SK-N-SH treated with all-trans-retinoic acid at 6 μM for 48 hours (cell line): ENCODE data around the gene MRPS27.

Experiments
- ARNTL ChIP-seq: fragments of 450-650 bp; formaldehyde crosslinking; IDR thresholded peaks from 2 replicates; pipeline ENCODE4 v1.5.0; 2020; ENCODE audit warnings: low read depth, mild to moderate bottlenecking, moderate library complexity, borderline replicate concordance
- ESRRG ChIP-seq: fragments of 250-450 bp; sonication (Bioruptor Pico); IDR thresholded peaks from 2 replicates; pipeline ENCODE4 v1.6.1; 2021; ENCODE audit warnings: mild to moderate bottlenecking
- GLIS3 ChIP-seq: fragments of 250-450 bp; sonication (Bioruptor Pico); IDR thresholded peaks from 2 replicates; pipeline ENCODE4 v1.5.0; 2020; ENCODE audit warnings: mild to moderate bottlenecking, moderate library complexity
- RARB ChIP-seq: fragments of 250-450 bp; sonication (Bioruptor Pico); IDR thresholded peaks from 2 replicates; pipeline ENCODE4 v1.8.0; 2021; ENCODE audit warnings: mild to moderate bottlenecking, moderate library complexity
- ZC3H10 ChIP-seq: fragments of 250-450 bp; sonication (Bioruptor Pico); IDR thresholded peaks from 2 replicates; pipeline ENCODE4 v1.5.1; 2021; ENCODE audit warnings: mild to moderate bottlenecking, moderate library complexity
- ZFP3 ChIP-seq: fragments of 250-450 bp; sonication (Bioruptor Pico); IDR thresholded peaks from 2 replicates; pipeline ENCODE4 v1.5.0; 2020; ENCODE audit warnings: mild to moderate bottlenecking, moderate library complexity
- ZFP30 ChIP-seq: fragments of 450-650 bp; formaldehyde crosslinking; IDR thresholded peaks from 2 replicates; pipeline ENCODE4 v1.5.0; 2022; ENCODE audit warnings: mild to moderate bottlenecking, moderate library complexity
- ZNF565 ChIP-seq: fragments of 450-650 bp; formaldehyde crosslinking; conservative IDR thresholded peaks from 2 replicates; pipeline ENCODE4 v1.5.0; 2020; ENCODE audit warnings: low read depth, mild to moderate bottlenecking, moderate library complexity
- TF ChIP-seq, protein P1 (sequence below): fragments of 250-450 bp; sonication (Bioruptor Pico); IDR thresholded peaks from 2 replicates; pipeline ENCODE4 v1.8.0; 2020; ENCODE audit warnings: mild to moderate bottlenecking, moderate library complexity, borderline replicate concordance
- TF ChIP-seq, protein P2 (sequence below): fragments of 250-450 bp; sonication (Bioruptor Pico); IDR thresholded peaks from 2 replicates; pipeline ENCODE4 v1.5.1; 2020; ENCODE audit warnings: low read depth, mild to moderate bottlenecking, moderate library complexity
- TF ChIP-seq, protein P3 (sequence below): fragments of 250-450 bp; sonication (Bioruptor Pico); IDR thresholded peaks from 2 replicates; pipeline ENCODE4 v1.5.0; 2020; ENCODE audit warnings: mild to moderate bottlenecking, moderate library complexity

DNA sequence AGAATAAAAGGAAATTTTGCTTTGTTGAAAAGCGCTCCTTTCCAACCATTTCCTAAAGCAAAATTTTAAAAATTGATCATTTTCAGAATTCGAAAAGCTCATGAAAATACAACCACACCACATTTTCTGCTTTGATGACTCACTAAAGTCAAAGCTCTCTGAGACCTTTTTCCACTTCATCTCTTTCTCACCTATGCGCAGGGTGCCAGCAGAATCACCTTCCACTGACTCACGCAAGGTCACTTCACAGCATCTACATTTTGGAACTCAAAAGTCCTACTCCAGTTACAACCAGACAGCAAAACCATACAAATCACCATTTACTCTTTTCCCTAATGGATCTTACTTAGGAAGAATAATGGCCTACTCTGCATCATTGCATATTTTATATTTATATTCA lies 106.6 kb downstream of the MRPS27 start:
- TF ChIP-seq, protein P1, sequence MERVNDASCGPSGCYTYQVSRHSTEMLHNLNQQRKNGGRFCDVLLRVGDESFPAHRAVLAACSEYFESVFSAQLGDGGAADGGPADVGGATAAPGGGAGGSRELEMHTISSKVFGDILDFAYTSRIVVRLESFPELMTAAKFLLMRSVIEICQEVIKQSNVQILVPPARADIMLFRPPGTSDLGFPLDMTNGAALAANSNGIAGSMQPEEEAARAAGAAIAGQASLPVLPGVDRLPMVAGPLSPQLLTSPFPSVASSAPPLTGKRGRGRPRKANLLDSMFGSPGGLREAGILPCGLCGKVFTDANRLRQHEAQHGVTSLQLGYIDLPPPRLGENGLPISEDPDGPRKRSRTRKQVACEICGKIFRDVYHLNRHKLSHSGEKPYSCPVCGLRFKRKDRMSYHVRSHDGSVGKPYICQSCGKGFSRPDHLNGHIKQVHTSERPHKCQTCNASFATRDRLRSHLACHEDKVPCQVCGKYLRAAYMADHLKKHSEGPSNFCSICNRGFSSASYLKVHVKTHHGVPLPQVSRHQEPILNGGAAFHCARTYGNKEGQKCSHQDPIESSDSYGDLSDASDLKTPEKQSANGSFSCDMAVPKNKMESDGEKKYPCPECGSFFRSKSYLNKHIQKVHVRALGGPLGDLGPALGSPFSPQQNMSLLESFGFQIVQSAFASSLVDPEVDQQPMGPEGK: no peak
- TF ChIP-seq ARNTL (CRISPR knock-in tag) (no peak), ZFP3 (CRISPR knock-in tag) (no peak), ZC3H10 (CRISPR knock-in tag) (no peak), ZNF565 (CRISPR knock-in tag) (no peak), GLIS3 (CRISPR knock-in tag) (no peak), ZFP30 (CRISPR knock-in tag) (no peak), RARB (CRISPR knock-in tag) (no peak), ESRRG (no peak)
- TF ChIP-seq, protein P2, sequence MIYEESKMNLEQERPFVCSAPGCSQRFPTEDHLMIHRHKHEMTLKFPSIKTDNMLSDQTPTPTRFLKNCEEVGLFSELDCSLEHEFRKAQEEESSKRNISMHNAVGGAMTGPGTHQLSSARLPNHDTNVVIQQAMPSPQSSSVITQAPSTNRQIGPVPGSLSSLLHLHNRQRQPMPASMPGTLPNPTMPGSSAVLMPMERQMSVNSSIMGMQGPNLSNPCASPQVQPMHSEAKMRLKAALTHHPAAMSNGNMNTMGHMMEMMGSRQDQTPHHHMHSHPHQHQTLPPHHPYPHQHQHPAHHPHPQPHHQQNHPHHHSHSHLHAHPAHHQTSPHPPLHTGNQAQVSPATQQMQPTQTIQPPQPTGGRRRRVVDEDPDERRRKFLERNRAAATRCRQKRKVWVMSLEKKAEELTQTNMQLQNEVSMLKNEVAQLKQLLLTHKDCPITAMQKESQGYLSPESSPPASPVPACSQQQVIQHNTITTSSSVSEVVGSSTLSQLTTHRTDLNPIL (CRISPR knock-in tag): no peak
- TF ChIP-seq, protein P3, sequence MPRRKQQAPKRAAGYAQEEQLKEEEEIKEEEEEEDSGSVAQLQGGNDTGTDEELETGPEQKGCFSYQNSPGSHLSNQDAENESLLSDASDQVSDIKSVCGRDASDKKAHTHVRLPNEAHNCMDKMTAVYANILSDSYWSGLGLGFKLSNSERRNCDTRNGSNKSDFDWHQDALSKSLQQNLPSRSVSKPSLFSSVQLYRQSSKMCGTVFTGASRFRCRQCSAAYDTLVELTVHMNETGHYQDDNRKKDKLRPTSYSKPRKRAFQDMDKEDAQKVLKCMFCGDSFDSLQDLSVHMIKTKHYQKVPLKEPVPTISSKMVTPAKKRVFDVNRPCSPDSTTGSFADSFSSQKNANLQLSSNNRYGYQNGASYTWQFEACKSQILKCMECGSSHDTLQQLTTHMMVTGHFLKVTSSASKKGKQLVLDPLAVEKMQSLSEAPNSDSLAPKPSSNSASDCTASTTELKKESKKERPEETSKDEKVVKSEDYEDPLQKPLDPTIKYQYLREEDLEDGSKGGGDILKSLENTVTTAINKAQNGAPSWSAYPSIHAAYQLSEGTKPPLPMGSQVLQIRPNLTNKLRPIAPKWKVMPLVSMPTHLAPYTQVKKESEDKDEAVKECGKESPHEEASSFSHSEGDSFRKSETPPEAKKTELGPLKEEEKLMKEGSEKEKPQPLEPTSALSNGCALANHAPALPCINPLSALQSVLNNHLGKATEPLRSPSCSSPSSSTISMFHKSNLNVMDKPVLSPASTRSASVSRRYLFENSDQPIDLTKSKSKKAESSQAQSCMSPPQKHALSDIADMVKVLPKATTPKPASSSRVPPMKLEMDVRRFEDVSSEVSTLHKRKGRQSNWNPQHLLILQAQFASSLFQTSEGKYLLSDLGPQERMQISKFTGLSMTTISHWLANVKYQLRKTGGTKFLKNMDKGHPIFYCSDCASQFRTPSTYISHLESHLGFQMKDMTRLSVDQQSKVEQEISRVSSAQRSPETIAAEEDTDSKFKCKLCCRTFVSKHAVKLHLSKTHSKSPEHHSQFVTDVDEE: no peak
